ENCODE measurements around the gene ACSF2.

The ACSF2 gene

GRCh38 chr17:50428831-50429424, 2.9 kb downstream of the ACSF2 start:
- no peak overlapping the region for H3K27ac ChIP-seq (replicated peaks)
- H3K4me3 ChIP-seq (replicated peaks; ENCODE audit: insufficient read depth, low read length), result no peak overlapping the region
- TF ChIP-seq SPI1 (IDR thresholded peaks at IDR 0.05; ENCODE audit: borderline replicate concordance, low read depth), result no peak
- TF ChIP-seq GABPA (IDR thresholded peaks at IDR 0.05; ENCODE audit: low read depth), result no peak
- TF ChIP-seq POLR2AphosphoS5 (IDR thresholded peaks at IDR 0.05; ENCODE audit: low read depth), result no peak
- TF ChIP-seq, protein P1, sequence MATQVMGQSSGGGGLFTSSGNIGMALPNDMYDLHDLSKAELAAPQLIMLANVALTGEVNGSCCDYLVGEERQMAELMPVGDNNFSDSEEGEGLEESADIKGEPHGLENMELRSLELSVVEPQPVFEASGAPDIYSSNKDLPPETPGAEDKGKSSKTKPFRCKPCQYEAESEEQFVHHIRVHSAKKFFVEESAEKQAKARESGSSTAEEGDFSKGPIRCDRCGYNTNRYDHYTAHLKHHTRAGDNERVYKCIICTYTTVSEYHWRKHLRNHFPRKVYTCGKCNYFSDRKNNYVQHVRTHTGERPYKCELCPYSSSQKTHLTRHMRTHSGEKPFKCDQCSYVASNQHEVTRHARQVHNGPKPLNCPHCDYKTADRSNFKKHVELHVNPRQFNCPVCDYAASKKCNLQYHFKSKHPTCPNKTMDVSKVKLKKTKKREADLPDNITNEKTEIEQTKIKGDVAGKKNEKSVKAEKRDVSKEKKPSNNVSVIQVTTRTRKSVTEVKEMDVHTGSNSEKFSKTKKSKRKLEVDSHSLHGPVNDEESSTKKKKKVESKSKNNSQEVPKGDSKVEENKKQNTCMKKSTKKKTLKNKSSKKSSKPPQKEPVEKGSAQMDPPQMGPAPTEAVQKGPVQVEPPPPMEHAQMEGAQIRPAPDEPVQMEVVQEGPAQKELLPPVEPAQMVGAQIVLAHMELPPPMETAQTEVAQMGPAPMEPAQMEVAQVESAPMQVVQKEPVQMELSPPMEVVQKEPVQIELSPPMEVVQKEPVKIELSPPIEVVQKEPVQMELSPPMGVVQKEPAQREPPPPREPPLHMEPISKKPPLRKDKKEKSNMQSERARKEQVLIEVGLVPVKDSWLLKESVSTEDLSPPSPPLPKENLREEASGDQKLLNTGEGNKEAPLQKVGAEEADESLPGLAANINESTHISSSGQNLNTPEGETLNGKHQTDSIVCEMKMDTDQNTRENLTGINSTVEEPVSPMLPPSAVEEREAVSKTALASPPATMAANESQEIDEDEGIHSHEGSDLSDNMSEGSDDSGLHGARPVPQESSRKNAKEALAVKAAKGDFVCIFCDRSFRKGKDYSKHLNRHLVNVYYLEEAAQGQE (IDR thresholded peaks at IDR 0.05; ENCODE audit: insufficient replicate concordance, low read depth), result no peak
- TF ChIP-seq, protein P2, sequence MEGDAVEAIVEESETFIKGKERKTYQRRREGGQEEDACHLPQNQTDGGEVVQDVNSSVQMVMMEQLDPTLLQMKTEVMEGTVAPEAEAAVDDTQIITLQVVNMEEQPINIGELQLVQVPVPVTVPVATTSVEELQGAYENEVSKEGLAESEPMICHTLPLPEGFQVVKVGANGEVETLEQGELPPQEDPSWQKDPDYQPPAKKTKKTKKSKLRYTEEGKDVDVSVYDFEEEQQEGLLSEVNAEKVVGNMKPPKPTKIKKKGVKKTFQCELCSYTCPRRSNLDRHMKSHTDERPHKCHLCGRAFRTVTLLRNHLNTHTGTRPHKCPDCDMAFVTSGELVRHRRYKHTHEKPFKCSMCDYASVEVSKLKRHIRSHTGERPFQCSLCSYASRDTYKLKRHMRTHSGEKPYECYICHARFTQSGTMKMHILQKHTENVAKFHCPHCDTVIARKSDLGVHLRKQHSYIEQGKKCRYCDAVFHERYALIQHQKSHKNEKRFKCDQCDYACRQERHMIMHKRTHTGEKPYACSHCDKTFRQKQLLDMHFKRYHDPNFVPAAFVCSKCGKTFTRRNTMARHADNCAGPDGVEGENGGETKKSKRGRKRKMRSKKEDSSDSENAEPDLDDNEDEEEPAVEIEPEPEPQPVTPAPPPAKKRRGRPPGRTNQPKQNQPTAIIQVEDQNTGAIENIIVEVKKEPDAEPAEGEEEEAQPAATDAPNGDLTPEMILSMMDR (IDR thresholded peaks at IDR 0.05; ENCODE audit: insufficient read depth, low read length), result no peak
- DNase-seq (ENCODE audit: low read depth in 1 of 2, low spot score in 1 of 2), result no peak
- H3K27me3 ChIP-seq (ENCODE audit: insufficient read depth, poor library complexity, severe bottlenecking), result peaks cover 3% of the 10 kb centered on the region

DNA sequence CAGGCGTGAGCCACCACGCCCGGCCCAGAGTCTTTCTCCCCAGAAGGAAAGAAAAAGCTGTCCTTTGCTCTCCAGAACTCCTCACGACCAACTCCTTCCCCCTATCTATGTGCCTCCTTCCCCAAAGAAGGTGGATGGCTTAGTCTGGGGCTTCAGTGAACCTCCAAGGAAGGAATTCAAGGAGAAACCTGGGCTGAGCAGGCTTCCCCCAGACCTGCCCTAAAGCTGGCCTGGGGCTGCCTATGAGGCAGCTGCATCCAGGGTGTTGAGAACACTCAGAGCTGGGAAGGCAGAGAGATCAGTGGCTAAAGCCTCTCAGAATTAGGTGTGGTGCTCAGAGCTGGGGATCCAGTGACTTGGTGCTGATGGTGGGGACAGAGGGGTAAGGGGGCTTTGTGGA, 3.8 kb downstream of the ACSF2 start:
- Histone ChIP-seq H3K4me3 (replicated peaks; ENCODE audit: insufficient read depth, low read length) (no peak overlapping the region), H3K27me3 (ENCODE audit: insufficient read depth, poor library complexity, severe bottlenecking) (peaks cover 3% of the 10 kb centered on the region), H3K27ac (replicated peaks) (no peak overlapping the region)
- TF ChIP-seq SPI1 (IDR thresholded peaks at IDR 0.05; ENCODE audit: borderline replicate concordance, low read depth) (no peak), GABPA (IDR thresholded peaks at IDR 0.05; ENCODE audit: low read depth) (no peak), POLR2AphosphoS5 (IDR thresholded peaks at IDR 0.05; ENCODE audit: low read depth) (no peak)
- TF ChIP-seq, protein P2 (IDR thresholded peaks at IDR 0.05; ENCODE audit: insufficient read depth, low read length), result no peak
- TF ChIP-seq, protein P1 (IDR thresholded peaks at IDR 0.05; ENCODE audit: insufficient replicate concordance, low read depth), result no peak
- no peak for DNase-seq (ENCODE audit: low read depth in 1 of 2, low spot score in 1 of 2)

GRCh38 chr17:50430821-50431618, 5.0 kb downstream of the ACSF2 start:
- TF ChIP-seq, protein P2 (IDR thresholded peaks at IDR 0.05; ENCODE audit: insufficient read depth, low read length), result no peak
- TF ChIP-seq GABPA (IDR thresholded peaks at IDR 0.05; ENCODE audit: low read depth) (no peak), SPI1 (IDR thresholded peaks at IDR 0.05; ENCODE audit: borderline replicate concordance, low read depth) (no peak), POLR2AphosphoS5 (IDR thresholded peaks at IDR 0.05; ENCODE audit: low read depth) (no peak)
- TF ChIP-seq, protein P1 (IDR thresholded peaks at IDR 0.05; ENCODE audit: insufficient replicate concordance, low read depth), result no peak
- no peak for DNase-seq (ENCODE audit: low read depth in 1 of 2, low spot score in 1 of 2)
- Histone ChIP-seq H3K4me3 (replicated peaks; ENCODE audit: insufficient read depth, low read length) (no peak overlapping the region), H3K27me3 (ENCODE audit: insufficient read depth, poor library complexity, severe bottlenecking) (peaks cover 3% of the 10 kb centered on the region), H3K27ac (replicated peaks) (no peak overlapping the region)
